VCaP (cell line): ENCODE results near the gene SPEF2.

Experiments
- H3K27ac ChIP-seq: fragments of 450-650 bp; 2 replicates; pipeline ENCODE4 v1.5.1; 2017
- CTCF ChIP-seq: fragments of 450-650 bp; conservative IDR thresholded peaks from 2 replicates; pipeline ENCODE4 v1.5.1; 2017; ENCODE audit warnings: mild to moderate bottlenecking, moderate library complexity

SPEF2 gene

GRCh38 chr5:35617435-35618303, at the start of gene SPEF2:
TSS of gene SPEF2 (plus strand) at chr5:35617863. CDS start at chr5:35617998, 135 bp downstream.
- peak; percentile 94 for TF ChIP-seq CTCF

GRCh38 chr5:35575578-35575977, 42.1 kb upstream of the SPEF2 start:
- TF ChIP-seq CTCF, result no peak
- no peak overlapping the region for H3K27ac ChIP-seq

More at GRCh38 chr5:35617435-35618303, at the start of gene SPEF2:
- peak within 1 kb of the TSS; percentile 7; the same call in 1 of the 2 replicates for H3K27ac ChIP-seq

- TF ChIP-seq CTCF, result no peak
- no peak overlapping the region for H3K27ac ChIP-seq
These were observed 30.2 kb upstream of the SPEF2 start for GRCh38 chr5:35587419-35587818.

GRCh38 chr5:35593338-35593737, 24.3 kb upstream of the SPEF2 start:
- no peak overlapping the region for H3K27ac ChIP-seq
- no peak for TF ChIP-seq CTCF

- TF ChIP-seq CTCF, result peak; percentile 65
These were observed 18.8 kb upstream of the SPEF2 start for GRCh38 chr5:35598707-35599370.

GRCh38 chr5:35600591-35600990, 17.1 kb upstream of the SPEF2 start:
- no peak for TF ChIP-seq CTCF
- no peak overlapping the region for H3K27ac ChIP-seq

More at GRCh38 chr5:35598707-35599370, 18.8 kb upstream of the SPEF2 start:
- H3K27ac ChIP-seq, result no peak overlapping the region

- no peak overlapping the region for H3K27ac ChIP-seq
- no peak for TF ChIP-seq CTCF
These were observed 8.5 kb upstream of the SPEF2 start for GRCh38 chr5:35608881-35609779.
